GM18526 (cell line): ENCODE measurements around the gene CIITA.
A peak's percentile ranks its signal among the peaks of the same experiment; 100 is the strongest.

Experiments used
- POLR2A ChIP-seq: IDR thresholded peaks from 3 replicates; pipeline ENCODE4 v1.6.1; 2011; ENCODE audit not compliant: insufficient read length; ENCODE audit errors: extremely low read depth

Gene CIITA

GRCh38 chr16:10870137-10870776 lies 6.7 kb upstream of the CIITA start:
- TF ChIP-seq POLR2A: no peak

GRCh38 chr16:10870808-10871156 lies 6.2 kb upstream of the CIITA start:
- TF ChIP-seq POLR2A: no peak

- no peak for TF ChIP-seq POLR2A
These were observed 5.6 kb upstream of the CIITA start for GRCh38 chr16:10871157-10871991.

GRCh38 chr16:10876315-10876714 lies 687 bp upstream of the CIITA start:
- TF ChIP-seq POLR2A: no peak

GRCh38 chr16:10877472-10877946 lies 507 bp downstream of the CIITA start:
- peak; percentile 12 for TF ChIP-seq POLR2A

GRCh38 chr16:10878328-10878643 lies 1.3 kb downstream of the CIITA start:
- TF ChIP-seq POLR2A: no peak

GRCh38 chr16:10878644-10879501 lies 1.9 kb downstream of the CIITA start:
- peak; percentile 42 for TF ChIP-seq POLR2A

GRCh38 chr16:10879681-10880589 lies 2.9 kb downstream of the CIITA start:
- peak; percentile 21 for TF ChIP-seq POLR2A

- TF ChIP-seq POLR2A: no peak
These were observed 3.8 kb downstream of the CIITA start for GRCh38 chr16:10880594-10881452.

- no peak for TF ChIP-seq POLR2A
These were observed 4.6 kb downstream of the CIITA start for GRCh38 chr16:10881479-10882030.

- no peak for TF ChIP-seq POLR2A
These were observed 6.0 kb downstream of the CIITA start for GRCh38 chr16:10883004-10883403.

- no peak for TF ChIP-seq POLR2A
These were observed 8.2 kb downstream of the CIITA start for GRCh38 chr16:10885246-10885645.

GRCh38 chr16:10888320-10888937 lies 11.4 kb downstream of the CIITA start:
- TF ChIP-seq POLR2A: no peak
